PC-3 (cell line): ENCODE results near the gene KRT85. TPM values are rescaled to one million over a fixed set of nuclear protein-coding genes. Genes with fewer than 3 reads are reported as not detected.

Source experiments
- ATAC-seq: fragments of 200-7000 bp; cut with Tn5 transposase; 2 replicates; pipeline ENCODE4 v1.9.1; 2020; ENCODE audit warnings: mild to moderate bottlenecking, moderate library complexity
- BruUV-seq: library from RNA; stranded (reverse); fragments of 400-500 nt; replicated peaks from 2 replicates; lab custom pipeline; 2021; lab: Mats Ljungman, UMichigan
- CTCF ChIA-PET: fragments of 300-600 bp; sonication (Branson Sonifier 250); formaldehyde crosslinking; loops from one replicate; lab custom pipeline; 2022; ENCODE audit warnings: antibody characterized with exemption; lab: Charles Lee
- POLR2A ChIA-PET: fragments of 300-600 bp; sonication (Branson Sonifier 250); formaldehyde crosslinking; loops from one replicate; lab custom pipeline; 2022; ENCODE audit warnings: antibody characterized with exemption; ENCODE audit not compliant: unreplicated experiment; lab: Charles Lee
- DNase-seq: peaks from one replicate; pipeline ENCODE4 v3.0.0-alpha.2; 2015
- H2AFZ ChIP-seq: fragments of 300-600 bp; sonication (generic); 2 replicates; pipeline ENCODE4 v1.6.0; 2016; ENCODE audit warnings: antibody characterized with exemption, low read length
- H3F3A ChIP-seq: fragments of 300-600 bp; sonication (generic); one replicate; pipeline ENCODE4 v1.6.0; 2017; ENCODE audit warnings: antibody characterized with exemption, low read length, control low read depth, mild to moderate bottlenecking; ENCODE audit not compliant: unreplicated experiment
- H3K27ac ChIP-seq: fragments of 300-600 bp; sonication (generic); 2 replicates; pipeline ENCODE4 v1.5.1; 2016; ENCODE audit warnings: mild to moderate bottlenecking, low read length
- H3K27me3 ChIP-seq: fragments of 300-600 bp; sonication (generic); 2 replicates; pipeline ENCODE4 v1.6.1; 2016; ENCODE audit warnings: low read length, mixed read lengths
- H3K36me3 ChIP-seq: fragments of 300-600 bp; sonication (generic); 2 replicates; pipeline ENCODE4 v1.6.1; 2016; ENCODE audit warnings: low read depth, mixed run types, low read length, mixed read lengths
- H3K4me1 ChIP-seq: fragments of 300-600 bp; sonication (generic); 2 replicates; pipeline ENCODE4 v1.5.1; 2016; ENCODE audit warnings: low read length; ENCODE audit not compliant: insufficient read depth
- H3K4me2 ChIP-seq: fragments of 300-600 bp; sonication (generic); 2 replicates; pipeline ENCODE4 v1.6.0; 2016; ENCODE audit warnings: low read length
- H3K4me3 ChIP-seq: fragments of 300-600 bp; sonication (generic); 2 replicates; pipeline ENCODE4 v1.5.1; 2016; ENCODE audit warnings: mild to moderate bottlenecking, low read length, mixed read lengths
- H3K79me2 ChIP-seq: fragments of 300-600 bp; sonication (generic); 2 replicates; pipeline ENCODE4 v1.6.1; 2017; ENCODE audit warnings: low read length, mixed read lengths
- H3K9ac ChIP-seq: fragments of 300-600 bp; sonication (generic); 2 replicates; pipeline ENCODE4 v1.6.0; 2016; ENCODE audit warnings: mild to moderate bottlenecking, low read length
- H3K9me2 ChIP-seq: fragments of 300-600 bp; sonication (generic); replicated peaks from 2 replicates; pipeline ENCODE4 v1.6.1; 2016; ENCODE audit warnings: mixed run types, low read length, mixed read lengths
- H3K9me3 ChIP-seq: fragments of 300-600 bp; sonication (generic); 2 replicates; pipeline ENCODE4 v1.6.1; 2016; ENCODE audit warnings: low read length, mixed read lengths
- H4K20me1 ChIP-seq: fragments of 300-600 bp; sonication (generic); 2 replicates; pipeline ENCODE4 v1.6.1; 2016; ENCODE audit warnings: low read length, mixed read lengths
- CTCF ChIP-seq: fragments of 300-600 bp; sonication (generic); conservative IDR thresholded peaks from 2 replicates; pipeline ENCODE4 v1.5.1; 2017; ENCODE audit warnings: antibody characterized with exemption, low read depth, mild to moderate bottlenecking, low read length
- EZH2 ChIP-seq: fragments of 300-600 bp; sonication (generic); IDR thresholded peaks from one replicate; pipeline ENCODE4 v1.6.1; 2017; ENCODE audit warnings: antibody characterized with exemption, mild to moderate bottlenecking, low read length; ENCODE audit not compliant: unreplicated experiment
- EZH2phosphoT487 ChIP-seq: fragments of 300-600 bp; sonication (generic); IDR thresholded peaks from 2 replicates; pipeline ENCODE4 v1.6.1; 2018; ENCODE audit warnings: mild to moderate bottlenecking, antibody characterized with exemption, low read length, borderline replicate concordance
- intact Hi-C: fragments of 100-400 bp; cut with micrococcal nuclease; formaldehyde crosslinking; loops from 2 replicates; pipeline ENCODE4 v1.9.0; 2023
- total RNA-seq: library from RNA; depleted of rRNA; stranded (reverse); fragments of >200 nt; gene quantifications from 2 replicates; pipeline ENCODE4 v1.2.3, GENCODE V29; 2014

Gene KRT85
- total RNA-seq, 1 experiment from 2014 or later: not detected

DNA sequence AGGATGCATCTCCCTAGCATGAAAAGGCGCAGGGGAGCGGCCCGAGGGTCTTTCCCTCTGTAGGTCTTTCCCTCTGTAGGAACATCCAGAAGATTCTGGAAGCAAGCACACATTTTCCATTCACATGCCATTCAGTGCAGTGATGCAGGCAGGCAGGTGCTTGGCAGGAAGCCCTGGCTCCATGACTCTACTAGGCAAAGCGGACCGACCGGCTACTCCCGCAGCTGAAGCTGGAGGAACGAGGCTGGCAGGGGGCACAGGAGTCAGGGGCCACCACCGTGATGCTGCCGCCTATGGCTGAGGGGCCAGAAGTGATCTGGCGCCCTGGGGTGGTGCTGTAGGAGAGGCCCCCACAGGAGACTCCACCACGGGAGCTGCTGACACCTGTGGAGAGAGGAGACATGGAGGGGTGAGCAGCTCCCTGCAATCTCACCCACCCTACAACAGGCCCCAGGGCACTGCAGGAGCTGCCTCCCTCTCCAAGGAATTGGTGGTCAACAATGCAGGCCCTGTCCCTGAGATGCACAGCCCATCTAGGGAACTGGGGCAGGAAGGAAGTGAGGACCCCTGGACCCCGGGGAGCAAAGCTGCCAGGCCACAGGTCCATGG, 6.5 kb downstream of the KRT85 start:
- Histone ChIP-seq H3K4me3 (no peak overlapping the region), H4K20me1 (no peaks in the 10 kb centered on the region), H3K9ac (no peak overlapping the region), H3K9me2 (no peaks in the 10 kb centered on the region), H3K36me3 (no peaks in the 10 kb centered on the region), H3K4me2 (no peak overlapping the region), H2AFZ (no peak overlapping the region), H3K4me1 (peaks cover 3% of the 10 kb centered on the region; the same call in 1 of the 2 replicates), H3K27me3 (no peaks in the 10 kb centered on the region), H3F3A (no peaks in the 10 kb centered on the region), H3K9me3 (no peaks in the 10 kb centered on the region), H3K27ac (no peak overlapping the region), H3K79me2 (no peaks in the 10 kb centered on the region)
- intact Hi-C loops: no loop called here
- BruUV-seq: no TSS peak
- ATAC-seq (no peak), DNase-seq (no peak)
- CTCF ChIA-PET: no interaction called here
- TF ChIP-seq EZH2phosphoT487 (no peak), EZH2 (no peak), CTCF (no peak)
- POLR2A ChIA-PET: no interaction called here

GRCh38 chr12:52360106-52360662, 7.1 kb downstream of the KRT85 start:
- Histone ChIP-seq H3K4me2 (no peak overlapping the region), H4K20me1 (no peaks in the 10 kb centered on the region), H3K9me2 (no peaks in the 10 kb centered on the region), H3K4me1 (peaks cover 3% of the 10 kb centered on the region; the same call in 1 of the 2 replicates), H3K27me3 (no peaks in the 10 kb centered on the region), H2AFZ (no peak overlapping the region), H3K9me3 (no peaks in the 10 kb centered on the region), H3F3A (no peaks in the 10 kb centered on the region), H3K27ac (no peak overlapping the region), H3K4me3 (no peak overlapping the region), H3K79me2 (no peaks in the 10 kb centered on the region), H3K9ac (no peak overlapping the region), H3K36me3 (no peaks in the 10 kb centered on the region)
- no TSS peak for BruUV-seq
- no peak for ATAC-seq
- no peak for DNase-seq
- CTCF ChIA-PET: no interaction called here
- TF ChIP-seq EZH2phosphoT487 (no peak), EZH2 (no peak), CTCF (no peak)
- POLR2A ChIA-PET: no interaction called here
- intact Hi-C loops: no loop called here

- Histone ChIP-seq H3F3A (no peaks in the 10 kb centered on the region), H3K9me2 (no peaks in the 10 kb centered on the region), H3K4me3 (no peak overlapping the region), H3K9ac (no peak overlapping the region), H3K36me3 (no peaks in the 10 kb centered on the region), H2AFZ (no peak overlapping the region), H3K79me2 (no peaks in the 10 kb centered on the region), H3K9me3 (no peaks in the 10 kb centered on the region), H3K4me2 (no peak overlapping the region), H4K20me1 (no peaks in the 10 kb centered on the region), H3K27ac (no peak overlapping the region), H3K4me1 (peaks cover 3% of the 10 kb centered on the region; the same call in 1 of the 2 replicates), H3K27me3 (no peaks in the 10 kb centered on the region)
- no TSS peak for BruUV-seq
- intact Hi-C loops: no loop called here
- ATAC-seq (no peak), DNase-seq (no peak)
- ChIA-PET CTCF (no interaction called here), POLR2A (no interaction called here)
- TF ChIP-seq EZH2phosphoT487: no peak
- no peak for TF ChIP-seq CTCF
- TF ChIP-seq EZH2: no peak
Observed at GRCh38 chr12:52359621-52360061, 7.6 kb downstream of the KRT85 start.
